Mucosa of descending colon (tissue), 3 donors: ENCODE measurements around the gene HECTD4. TPM values are rescaled to one million over a fixed set of nuclear protein-coding genes. Genes with fewer than 3 reads are reported as not detected.

Source experiments
- ATAC-seq: fragments of 200-7000 bp; cut with Tn5 transposase; one replicate; pipeline ENCODE4 v1.9.1; 2020; ENCODE audit warnings: mild to moderate bottlenecking, moderate library complexity
- DNase-seq, 3 donors: peaks; one replicate each; pipeline ENCODE4 v3.0.0-alpha.2; 2020
- H3K36me3 ChIP-seq: fragments of 200-600 bp; one replicate; pipeline ENCODE4 v1.8.0; 2021; ENCODE audit warnings: low read depth, mild to moderate bottlenecking
- H3K4me1 ChIP-seq: fragments of 200-600 bp; one replicate; pipeline ENCODE4 v1.8.0; 2021; ENCODE audit warnings: low read depth, mild to moderate bottlenecking
- H3K4me3 ChIP-seq: fragments of 200-600 bp; one replicate; pipeline ENCODE4 v1.8.0; 2021; ENCODE audit warnings: mild to moderate bottlenecking
- H3K9me3 ChIP-seq: fragments of 200-600 bp; one replicate; pipeline ENCODE4 v1.8.0; 2021; ENCODE audit warnings: mild to moderate bottlenecking
- CTCF ChIP-seq: fragments of 200-600 bp; IDR thresholded peaks from one replicate; pipeline ENCODE4 v1.8.0; 2022; ENCODE audit warnings: antibody characterized with exemption, mild to moderate bottlenecking
- intact Hi-C, 2 donors: fragments of 100-400 bp; cut with DNase I in 1 of 2; cut with micrococcal nuclease in 1 of 2; formaldehyde crosslinking; loops; one replicate each; pipeline versions ENCODE4 v1.11.0 to v1.11.1; 2022; cut with DNase I, micrococcal nuclease
- total RNA-seq, 3 donors: library from RNA; stranded (reverse); fragmentation: NEBNext Ultra II Directional in 2 of 3; extraction: Animal tissue kit (Norgen Biotek cat#: 25700) in 2 of 3; gene quantifications; one replicate each; pipeline versions ENCODE4 v1.2.1 to v1.2.4, GENCODE V29; 2021 to 2023
- donor health status: DM: no; HTN: no; CAD: no; lungs with moderate emphysema.
- donor health status: DM: no; HTN: no; CAD: no.
- donor health status: DM: no; HTN: yes; CAD: no.

Gene HECTD4
- total RNA-seq, 3 donors from 2014 or later, result 57.0 to 75.5 (median 59.7) TPM

GRCh38 chr12:112214064-112214463 lies 168.2 kb downstream of the HECTD4 start:
- Histone ChIP-seq H3K9me3 (no peaks in the 10 kb centered on the region), H3K36me3 (no peaks in the 10 kb centered on the region), H3K4me1 (no peaks in the 10 kb centered on the region), H3K4me3 (no peak overlapping the region)
- DNase-seq (no peak), ATAC-seq (no peak)
- no peak for TF ChIP-seq CTCF
- intact Hi-C loops, result no loop called here

- TF ChIP-seq CTCF, result no peak
- no peak for ATAC-seq
- no peaks in the 10 kb centered on the region for H3K9me3 ChIP-seq
These were observed 173.8 kb downstream of the HECTD4 start for GRCh38 chr12:112208301-112208910.

GRCh38 chr12:112207397-112207924 lies 174.8 kb downstream of the HECTD4 start:
- intact Hi-C loops, result no loop called here
- ATAC-seq (no peak), DNase-seq (no peak)
- Histone ChIP-seq H3K36me3 (no peaks in the 10 kb centered on the region), H3K4me1 (no peaks in the 10 kb centered on the region), H3K9me3 (no peaks in the 10 kb centered on the region), H3K4me3 (no peak overlapping the region)
- no peak for TF ChIP-seq CTCF

More at GRCh38 chr12:112208301-112208910, 173.8 kb downstream of the HECTD4 start:
- DNase-seq, result no peak
- H3K36me3 ChIP-seq, result no peaks in the 10 kb centered on the region
- no peak overlapping the region for H3K4me3 ChIP-seq
- intact Hi-C loops, result no loop called here
- no peaks in the 10 kb centered on the region for H3K4me1 ChIP-seq

GRCh38 chr12:112206944-112207343 lies 175.3 kb downstream of the HECTD4 start:
- H3K4me3 ChIP-seq, result no peak overlapping the region
- DNase-seq (no peak), ATAC-seq (no peak)
- H3K36me3 ChIP-seq, result no peaks in the 10 kb centered on the region
- H3K4me1 ChIP-seq, result no peaks in the 10 kb centered on the region
- intact Hi-C loops, result no loop called here
- TF ChIP-seq CTCF, result no peak
- H3K9me3 ChIP-seq, result no peaks in the 10 kb centered on the region

- no peak for TF ChIP-seq CTCF
- ATAC-seq (no peak), DNase-seq (no peak)
- intact Hi-C loops, result no loop called here
- no peak overlapping the region for H3K4me3 ChIP-seq
- H3K36me3 ChIP-seq, result no peaks in the 10 kb centered on the region
- no peaks in the 10 kb centered on the region for H3K4me1 ChIP-seq
- H3K9me3 ChIP-seq, result no peaks in the 10 kb centered on the region
These were observed 183.1 kb downstream of the HECTD4 start for GRCh38 chr12:112199136-112199535.
